GM13976 (cell line): ENCODE results near the gene PGBD5.

Source experiments
- DNase-seq: peaks from one replicate; pipeline ENCODE4 v3.0.0; 2012; ENCODE audit warnings: low spot score
- in situ Hi-C: fragments of 300-500 bp; cut with MboI; formaldehyde crosslinking; loops from one replicate; pipeline ENCODE4 v1.12.0; 2022; ENCODE audit warnings: low sequenced_read_pairs, mixed read lengths, inconsistent platforms; ENCODE audit not compliant: unreplicated experiment
- TF ChIP-seq, protein P1 (sequence below): IDR thresholded peaks from 2 replicates; pipeline ENCODE4 v1.5.1; 2012; ENCODE audit warnings: borderline replicate concordance, mild to moderate bottlenecking; ENCODE audit not compliant: insufficient read depth; ENCODE audit errors: extremely low read depth, missing control alignments, control extremely low read depth

PGBD5 gene

DNA sequence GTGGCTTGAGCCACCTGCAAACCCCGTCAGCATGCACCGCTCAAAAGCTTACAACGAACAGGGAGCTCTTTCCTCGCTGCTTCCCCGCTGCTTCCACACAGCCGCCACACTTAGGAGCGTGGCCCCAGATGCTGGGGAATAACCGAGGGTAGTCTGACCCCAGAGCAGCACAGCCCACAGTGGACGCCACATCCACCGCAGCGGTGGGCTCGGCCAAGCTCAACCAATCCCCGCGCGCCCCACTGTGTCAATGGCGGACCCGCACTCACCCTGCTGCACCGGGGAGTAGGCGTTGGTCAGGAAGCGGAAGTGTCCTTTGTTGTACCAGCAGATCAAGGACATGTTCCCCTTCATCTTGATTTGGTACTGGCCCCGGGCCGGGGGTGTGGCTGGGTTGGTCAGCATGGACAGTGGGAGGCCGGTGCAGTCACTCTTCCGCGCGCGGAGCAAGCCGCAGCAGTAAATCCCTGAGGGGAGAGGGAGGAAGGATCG is 93.5 kb downstream of the PGBD5 start:
- TF ChIP-seq, protein P1, sequence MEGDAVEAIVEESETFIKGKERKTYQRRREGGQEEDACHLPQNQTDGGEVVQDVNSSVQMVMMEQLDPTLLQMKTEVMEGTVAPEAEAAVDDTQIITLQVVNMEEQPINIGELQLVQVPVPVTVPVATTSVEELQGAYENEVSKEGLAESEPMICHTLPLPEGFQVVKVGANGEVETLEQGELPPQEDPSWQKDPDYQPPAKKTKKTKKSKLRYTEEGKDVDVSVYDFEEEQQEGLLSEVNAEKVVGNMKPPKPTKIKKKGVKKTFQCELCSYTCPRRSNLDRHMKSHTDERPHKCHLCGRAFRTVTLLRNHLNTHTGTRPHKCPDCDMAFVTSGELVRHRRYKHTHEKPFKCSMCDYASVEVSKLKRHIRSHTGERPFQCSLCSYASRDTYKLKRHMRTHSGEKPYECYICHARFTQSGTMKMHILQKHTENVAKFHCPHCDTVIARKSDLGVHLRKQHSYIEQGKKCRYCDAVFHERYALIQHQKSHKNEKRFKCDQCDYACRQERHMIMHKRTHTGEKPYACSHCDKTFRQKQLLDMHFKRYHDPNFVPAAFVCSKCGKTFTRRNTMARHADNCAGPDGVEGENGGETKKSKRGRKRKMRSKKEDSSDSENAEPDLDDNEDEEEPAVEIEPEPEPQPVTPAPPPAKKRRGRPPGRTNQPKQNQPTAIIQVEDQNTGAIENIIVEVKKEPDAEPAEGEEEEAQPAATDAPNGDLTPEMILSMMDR = no peak
- in situ Hi-C loops = no loop called here
- no peak for DNase-seq

DNA sequence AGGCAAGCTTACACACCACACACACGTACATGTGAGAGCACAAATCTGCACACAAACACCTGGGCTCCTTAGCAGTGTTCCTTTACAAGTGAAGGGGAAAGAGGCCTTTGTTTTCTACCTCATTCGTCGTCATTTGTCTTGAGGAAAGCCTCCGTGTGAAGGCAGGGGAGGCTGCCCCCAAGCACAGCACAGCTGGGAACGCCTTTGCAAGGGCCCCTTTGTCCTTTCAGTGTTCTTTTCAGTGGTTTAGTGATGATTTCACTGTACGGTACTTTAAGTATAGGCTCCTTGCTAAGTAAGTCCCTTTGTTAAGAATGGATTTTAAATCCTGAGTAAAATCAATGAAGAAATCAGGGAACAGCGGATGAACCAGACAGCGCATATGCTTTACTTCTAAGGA is 94.1 kb downstream of the PGBD5 start:
- no peak for DNase-seq
- TF ChIP-seq, protein P1 = no peak
- in situ Hi-C loops = no loop called here

DNA sequence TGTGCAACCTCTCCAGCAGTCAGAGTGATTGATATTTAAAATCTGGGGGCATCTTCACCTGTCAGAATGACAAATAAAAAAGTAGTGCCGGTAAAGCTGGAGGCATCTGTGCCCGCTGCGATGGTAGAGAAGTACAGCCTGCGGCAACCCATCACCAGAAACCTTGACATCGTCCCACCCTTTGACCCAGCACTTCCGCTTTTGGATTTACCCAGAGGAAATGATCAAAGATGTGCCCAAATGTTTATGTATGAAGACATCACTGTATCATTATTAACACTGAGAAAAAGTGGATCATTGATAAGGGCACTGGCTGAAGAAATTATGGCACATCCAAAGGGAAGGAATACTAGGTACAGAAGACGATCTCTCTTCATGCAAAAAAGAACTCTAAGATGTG is 96.0 kb downstream of the PGBD5 start:
- no peak for DNase-seq

DNA sequence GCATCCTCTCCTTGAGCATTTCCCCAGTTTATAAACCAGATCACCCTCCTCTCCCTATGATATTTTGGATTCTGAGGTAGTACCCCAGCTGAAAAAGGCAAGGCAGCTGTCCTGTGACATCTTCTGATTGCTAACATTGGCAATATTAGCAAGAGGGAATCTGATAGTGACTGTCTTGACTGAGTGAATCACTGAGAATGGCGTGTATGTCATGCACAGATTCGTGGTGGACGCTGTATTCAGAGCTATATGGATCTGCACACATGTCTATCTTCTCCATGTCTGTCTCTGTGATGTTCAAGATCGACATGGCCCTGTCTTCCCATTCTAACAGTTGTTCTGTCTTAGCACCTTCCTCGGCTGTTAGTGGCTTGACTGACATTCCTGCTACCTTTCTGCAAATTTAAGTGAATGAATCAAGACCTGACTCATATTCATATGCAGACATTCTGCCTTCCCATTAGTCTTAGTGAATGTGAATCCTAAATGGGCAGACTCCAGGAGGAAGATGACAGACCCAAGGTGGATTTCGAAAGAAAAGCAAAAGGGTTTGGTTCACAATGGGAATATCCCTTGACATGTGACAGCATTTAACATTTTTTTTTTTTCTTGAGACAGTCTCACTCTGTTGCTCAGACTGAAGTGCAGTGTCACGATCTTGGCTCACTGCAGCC is 97.7 kb downstream of the PGBD5 start:
- no peak for DNase-seq
- TF ChIP-seq, protein P1 = no peak
- in situ Hi-C loops = no loop called here

More for the DNA sequence above, 96.0 kb downstream of the PGBD5 start:
- in situ Hi-C loops = no loop called here
- TF ChIP-seq, protein P1 = no peak

DNA sequence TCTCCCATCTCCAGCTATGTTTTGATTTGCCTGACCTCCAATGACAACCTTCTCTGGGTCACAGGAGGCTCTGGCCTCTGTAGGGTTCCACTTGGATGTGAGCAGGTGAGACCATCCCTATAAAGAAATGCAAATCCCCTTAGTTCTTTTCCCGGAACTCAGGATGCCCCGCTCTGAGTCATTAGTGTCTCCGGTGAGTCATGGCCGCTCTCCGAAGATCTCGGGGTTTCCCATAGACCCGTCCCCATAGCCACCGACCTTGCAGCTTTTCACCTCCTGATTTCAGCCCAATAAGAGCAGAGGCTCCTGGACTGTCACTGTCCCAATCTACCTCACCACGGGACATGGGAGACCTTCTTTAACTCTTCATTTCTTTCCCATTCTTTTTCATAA is 98.2 kb downstream of the PGBD5 start:
- in situ Hi-C loops = no loop called here
- TF ChIP-seq, protein P1 = no peak
- DNase-seq = peak; percentile 66

DNA sequence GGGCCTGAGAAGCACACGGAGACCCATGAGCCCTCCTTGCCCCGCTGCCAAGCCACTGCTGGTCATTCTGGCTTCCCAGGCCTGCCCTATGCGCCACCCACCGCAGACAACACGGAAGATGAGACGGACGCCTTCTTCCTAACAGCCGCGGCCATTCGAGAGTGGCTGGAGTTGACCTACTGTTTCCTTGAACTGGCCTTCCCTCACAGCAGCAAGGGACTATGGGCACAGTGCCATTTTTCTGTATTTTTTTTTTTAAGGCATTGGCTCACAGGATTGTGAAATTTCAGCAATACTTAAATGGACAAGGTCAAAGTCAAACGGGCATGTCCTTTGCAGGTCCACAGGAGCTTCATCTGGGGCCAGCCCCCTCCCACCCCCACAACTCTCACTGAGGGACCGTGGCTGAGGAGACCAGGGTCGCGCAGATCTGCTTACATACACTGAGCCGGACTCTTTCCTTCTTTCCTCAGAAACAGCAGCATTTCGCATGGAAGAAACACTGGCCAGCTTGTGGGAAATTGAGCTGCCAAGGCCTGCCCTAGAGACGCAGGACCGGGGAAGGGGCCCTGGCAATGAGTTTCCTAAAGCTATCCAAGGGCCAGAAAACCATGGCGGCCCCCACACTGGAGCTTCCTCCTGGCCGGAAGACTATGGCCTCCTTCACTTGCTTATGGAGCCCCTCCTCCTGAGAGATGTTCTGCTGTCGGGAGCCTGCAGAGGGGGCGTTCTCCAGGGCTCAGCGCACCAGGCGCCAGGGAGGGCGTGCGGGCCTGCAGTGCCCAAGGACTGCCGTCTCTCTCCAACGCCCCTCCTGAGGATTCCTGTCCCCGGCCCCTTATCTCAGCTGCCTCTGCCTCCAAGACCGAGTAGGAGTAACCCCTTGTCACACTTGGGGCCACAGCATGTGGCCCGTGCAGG is 98.9 kb downstream of the PGBD5 start:
- TF ChIP-seq, protein P1 = no peak
- in situ Hi-C loops = no loop called here
- DNase-seq = no peak
